Mesodermal cell (in vitro differentiated cells): ENCODE data around the gene ADAMTS12.

Experiments used
- H3K27ac ChIP-seq: 2 replicates; pipeline ENCODE4 v1.7.0; 2013; ENCODE audit warnings: mild to moderate bottlenecking, low read depth, low read length, moderate library complexity; ENCODE audit not compliant: severe bottlenecking
- H3K36me3 ChIP-seq: 2 replicates; pipeline ENCODE4 v1.7.1; 2013; ENCODE audit warnings: mild to moderate bottlenecking, low read length, moderate library complexity; ENCODE audit not compliant: control insufficient read depth, insufficient read depth
- H3K4me1 ChIP-seq: one replicate; pipeline ENCODE4 v1.7.1; 2013; ENCODE audit warnings: mild to moderate bottlenecking, low read length; ENCODE audit not compliant: insufficient read depth, control insufficient read depth, poor library complexity, severe bottlenecking
- H3K4me3 ChIP-seq: 2 replicates; pipeline ENCODE4 v1.7.0; 2013; ENCODE audit warnings: low read length, control low read depth, mild to moderate bottlenecking; ENCODE audit not compliant: insufficient read depth, poor library complexity, severe bottlenecking; ENCODE audit errors: extremely low read depth
- H3K9me3 ChIP-seq: 2 replicates; pipeline ENCODE4 v1.7.1; 2013; ENCODE audit warnings: mild to moderate bottlenecking, low read length, moderate library complexity; ENCODE audit not compliant: control insufficient read depth
- WGBS, 2 experiments: methylation state at CpG; one replicate each; pipeline ENCODE4 v1.1.5; 2013; ENCODE audit warnings: missing lambda C conversion rate in 2 of 2; ENCODE audit not compliant: insufficient coverage in 2 of 2; 5-methylcytosine and 5-hydroxymethylcytosine counted together

Gene ADAMTS12

GRCh38 chr5:33595303-33595702 is 296.5 kb downstream of the ADAMTS12 start:
- WGBS, 2 experiments, result 75 to 83% methylated on average over 2 to 3 of the region's 4 CpGs

GRCh38 chr5:33594006-33594405 is 297.8 kb downstream of the ADAMTS12 start:
- Histone ChIP-seq H3K27ac (no peak overlapping the region), H3K36me3 (peaks cover 5% of the 10 kb centered on the region), H3K4me3 (no peak overlapping the region), H3K4me1 (no peaks in the 10 kb centered on the region), H3K9me3 (no peaks in the 10 kb centered on the region)
- 100% methylated on average over 1 of the region's 4 CpGs; no CpG with 5 or more reads in 1 of the 2 experiments for WGBS, 2 experiments

More at GRCh38 chr5:33595303-33595702, 296.5 kb downstream of the ADAMTS12 start:
- Histone ChIP-seq H3K9me3 (no peaks in the 10 kb centered on the region), H3K27ac (no peak overlapping the region), H3K36me3 (peaks cover 5% of the 10 kb centered on the region), H3K4me1 (no peaks in the 10 kb centered on the region), H3K4me3 (no peak overlapping the region)

GRCh38 chr5:33592245-33592644 is 299.5 kb downstream of the ADAMTS12 start:
- Histone ChIP-seq H3K36me3 (peaks cover 19% of the 10 kb centered on the region), H3K4me3 (no peak overlapping the region), H3K4me1 (no peaks in the 10 kb centered on the region), H3K9me3 (no peaks in the 10 kb centered on the region), H3K27ac (no peak overlapping the region)
- WGBS, 2 experiments, result 100% methylated on average over 1 of the region's 1 CpG; no CpG with 5 or more reads in 1 of the 2 experiments

GRCh38 chr5:33588654-33589372 is 303.0 kb downstream of the ADAMTS12 start:
- 70 to 72% methylated on average over 8 to 15 of the region's 16 CpGs for WGBS, 2 experiments
- H3K4me3 ChIP-seq, result no peak overlapping the region
- H3K9me3 ChIP-seq, result no peaks in the 10 kb centered on the region
- no peak overlapping the region for H3K27ac ChIP-seq
- H3K4me1 ChIP-seq, result no peaks in the 10 kb centered on the region
- H3K36me3 ChIP-seq, result peaks cover 21% of the 10 kb centered on the region

- 85% methylated on average over 5 of the region's 6 CpGs; no CpG with 5 or more reads in 1 of the 2 experiments for WGBS, 2 experiments
- H3K27ac ChIP-seq, result no peak overlapping the region
- H3K9me3 ChIP-seq, result no peaks in the 10 kb centered on the region
- no peaks in the 10 kb centered on the region for H3K4me1 ChIP-seq
- H3K4me3 ChIP-seq, result no peak overlapping the region
- peaks cover 21% of the 10 kb centered on the region for H3K36me3 ChIP-seq
Measured at GRCh38 chr5:33583332-33583731, 308.5 kb downstream of the ADAMTS12 start.

- H3K27ac ChIP-seq, result no peak overlapping the region
- H3K9me3 ChIP-seq, result no peaks in the 10 kb centered on the region
- WGBS, 2 experiments, result 85 to 95% methylated on average over 2 to 5 of the region's 7 CpGs
- peaks cover 18% of the 10 kb centered on the region for H3K36me3 ChIP-seq
- no peak overlapping the region for H3K4me3 ChIP-seq
- no peaks in the 10 kb centered on the region for H3K4me1 ChIP-seq
Measured at GRCh38 chr5:33582417-33582816, 309.4 kb downstream of the ADAMTS12 start.

- H3K36me3 ChIP-seq, result peaks cover 27% of the 10 kb centered on the region
- no peak overlapping the region for H3K4me3 ChIP-seq
- no peaks in the 10 kb centered on the region for H3K9me3 ChIP-seq
- H3K4me1 ChIP-seq, result no peaks in the 10 kb centered on the region
- H3K27ac ChIP-seq, result no peak overlapping the region
- no CpG with 5 or more reads among the region's 2 CpGs for WGBS, 2 experiments
Measured at GRCh38 chr5:33579789-33580188, 312.0 kb downstream of the ADAMTS12 start.

GRCh38 chr5:33579152-33579551 is 312.6 kb downstream of the ADAMTS12 start:
- Histone ChIP-seq H3K27ac (no peak overlapping the region), H3K4me1 (no peaks in the 10 kb centered on the region), H3K4me3 (no peak overlapping the region), H3K9me3 (no peaks in the 10 kb centered on the region), H3K36me3 (peaks cover 27% of the 10 kb centered on the region)
- whole genome bisulfite sequencing, 2 experiments, result 0% methylated on average over 1 of the region's 3 CpGs

GRCh38 chr5:33576726-33577590 is 314.8 kb downstream of the ADAMTS12 start:
- no peaks in the 10 kb centered on the region for H3K9me3 ChIP-seq
- H3K4me1 ChIP-seq, result no peaks in the 10 kb centered on the region
- 81 to 96% methylated on average over 3 to 6 of the region's 10 CpGs for WGBS, 2 experiments
- no peak overlapping the region for H3K4me3 ChIP-seq
- peaks cover 27% of the 10 kb centered on the region for H3K36me3 ChIP-seq
- no peak overlapping the region for H3K27ac ChIP-seq

GRCh38 chr5:33565324-33565723 is 326.5 kb downstream of the ADAMTS12 start:
- Histone ChIP-seq H3K9me3 (no peaks in the 10 kb centered on the region), H3K4me3 (no peak overlapping the region), H3K36me3 (peaks cover 4% of the 10 kb centered on the region), H3K27ac (no peak overlapping the region), H3K4me1 (peaks cover 7% of the 10 kb centered on the region)
- WGBS, 2 experiments, result 100% methylated on average over 1 of the region's 2 CpGs
